GM12891 (cell line): ENCODE results near the gene TMOD4.

Experiments used
- PAX5 ChIP-seq: IDR thresholded peaks from 2 replicates; pipeline ENCODE4 v1.6.1; 2011; ENCODE audit warnings: low read length, moderate library complexity, mild to moderate bottlenecking; ENCODE audit not compliant: insufficient read depth, severe bottlenecking
- SPI1 ChIP-seq: IDR thresholded peaks from 2 replicates; pipeline ENCODE4 v1.6.1; 2011; ENCODE audit warnings: low read depth, low read length, control low read depth

- TF ChIP-seq PAX5 (no peak), SPI1 (no peak)
Observed at GRCh38 chr1:151128800-151129199, 47.0 kb downstream of the TMOD4 start.
